SK-N-SH (cell line): Measurements from ENCODE around the gene COBL. TPM values are rescaled to one million over a fixed set of nuclear protein-coding genes. Genes with fewer than 3 reads are reported as not detected.

Experiments used
- CTCF ChIA-PET: fragments of 300-600, 350-600 bp; formaldehyde crosslinking; extraction: SDS; loops from one replicate; lab custom pipeline; 2021; lab: Yijun Ruan, JAX
- POLR2A ChIA-PET: fragments of 350-600 bp; sonication (Branson Sonifier 250); formaldehyde crosslinking; extraction: SDS; loops from one replicate; lab custom pipeline; 2020; ENCODE audit warnings: antibody characterized with exemption, inconsistent platforms; lab: Yijun Ruan, JAX
- DNase-seq: peaks from one replicate; pipeline ENCODE4 v3.0.0; 2012
- H2AFZ ChIP-seq: fragments of 200-600 bp; sonication (generic); 2 replicates; pipeline ENCODE4 v1.8.1; 2016; ENCODE audit warnings: antibody characterized with exemption, mild to moderate bottlenecking, low read depth
- H3F3A ChIP-seq: fragments of 200-600 bp; sonication (generic); replicated peaks from 2 replicates; pipeline ENCODE3; 2016; ENCODE audit warnings: antibody characterized with exemption, mild to moderate bottlenecking; ENCODE audit not compliant: insufficient read depth
- H3K27ac ChIP-seq, 2 experiments: fragments of 200-500 bp in 1 of 2; fragments of 200-600 bp in 1 of 2; sonication (Bioruptor generic) in 1 of 2; sonication (generic), shearing (Covaris generic) in 1 of 2; 2 replicates each; pipeline versions ENCODE4 v1.5.1 to v1.6.1; 2014 to 2016; ENCODE audit warnings: low read depth in 2 of 2, inconsistent platforms in 1 of 2, low read length in 1 of 2, mild to moderate bottlenecking in 1 of 2, mixed read lengths in 1 of 2
- H3K27me3 ChIP-seq: fragments of 200-600 bp; sonication (generic), shearing (Covaris generic); 2 replicates; pipeline ENCODE4 v1.6.1; 2016; ENCODE audit warnings: mixed run types; ENCODE audit not compliant: insufficient read depth
- H3K36me3 ChIP-seq, 2 experiments: fragments of 200-500 bp in 1 of 2; fragments of 200-600 bp in 1 of 2; sonication (Bioruptor generic) in 1 of 2; sonication (generic) in 1 of 2; replicated peaks in 1 of 2; 2 replicates each; pipeline versions ENCODE3 to v1.5.1; 2014 to 2016; ENCODE audit warnings: low read length in 1 of 2, mild to moderate bottlenecking in 1 of 2; ENCODE audit not compliant: insufficient read depth in 2 of 2, control insufficient read depth in 1 of 2
- H3K4me1 ChIP-seq, 2 experiments: fragments of 200-500 bp in 1 of 2; fragments of 200-600 bp in 1 of 2; sonication (Bioruptor generic) in 1 of 2; sonication (generic), shearing (Covaris generic) in 1 of 2; 2 replicates each; pipeline versions ENCODE4 v1.5.1 to v1.6.1; 2014 to 2016; ENCODE audit warnings: low read depth in 1 of 2, low read length in 1 of 2, mixed run types in 1 of 2; ENCODE audit not compliant: insufficient read depth in 2 of 2, control insufficient read depth in 1 of 2
- H3K4me2 ChIP-seq: fragments of 200-600 bp; sonication (generic), shearing (Covaris generic); 2 replicates; pipeline ENCODE4 v1.6.1; 2017; ENCODE audit warnings: mixed run types
- H3K4me3 ChIP-seq, 2 experiments: fragments of 200-500 bp in 1 of 2; fragments of 200-600 bp in 1 of 2; sonication (Bioruptor generic) in 1 of 2; sonication (generic), shearing (Covaris generic) in 1 of 2; 2 replicates each; pipeline versions ENCODE4 v1.5.1 to v1.8.1; 2014 to 2016; ENCODE audit warnings: low read depth in 2 of 2, inconsistent platforms in 1 of 2, low read length in 1 of 2, mild to moderate bottlenecking in 1 of 2, mixed read lengths in 1 of 2, moderate library complexity in 1 of 2
- H3K79me2 ChIP-seq: fragments of 200-600 bp; sonication (generic); 2 replicates; pipeline ENCODE4 v1.8.1; 2017; ENCODE audit warnings: mild to moderate bottlenecking; ENCODE audit not compliant: insufficient read depth
- H3K9ac ChIP-seq: fragments of 200-600 bp; sonication (generic); 2 replicates; pipeline ENCODE4 v1.6.1; 2017; ENCODE audit warnings: mixed run types
- H3K9me2 ChIP-seq: fragments of 200-600 bp; sonication (generic); 2 replicates; pipeline ENCODE4 v1.6.1; 2017; ENCODE audit warnings: mixed run types
- H3K9me3 ChIP-seq: fragments of 200-600 bp; sonication (generic); 2 replicates; pipeline ENCODE4 v1.6.1; 2017; ENCODE audit warnings: mixed run types, mild to moderate bottlenecking, moderate library complexity
- H4K20me1 ChIP-seq: fragments of 200-600 bp; sonication (generic); 2 replicates; pipeline ENCODE4 v1.6.1; 2017; ENCODE audit warnings: mild to moderate bottlenecking, mixed run types; ENCODE audit not compliant: insufficient read depth
- EZH2phosphoT487 ChIP-seq: fragments of 200-600 bp; sonication (generic); IDR thresholded peaks from 2 replicates; pipeline ENCODE4 v1.6.1; 2017; ENCODE audit warnings: low read depth, mixed run types, mild to moderate bottlenecking, antibody characterized with exemption, moderate library complexity, borderline replicate concordance
- FOSL2 ChIP-seq: IDR thresholded peaks from 2 replicates; pipeline ENCODE4 v1.4.0; 2012; ENCODE audit warnings: low read depth, mild to moderate bottlenecking, moderate library complexity, borderline replicate concordance
- FOXJ3 ChIP-seq: sonication (generic); formaldehyde crosslinking; IDR thresholded peaks from 2 replicates; pipeline ENCODE4 v1.5.1; 2020; ENCODE audit warnings: mild to moderate bottlenecking, missing genetic modification reagents
- FOXM1 ChIP-seq: IDR thresholded peaks from 2 replicates; pipeline ENCODE4 v1.4.0; 2012; ENCODE audit warnings: low read depth, mild to moderate bottlenecking
- MXI1 ChIP-seq: IDR thresholded peaks from 2 replicates; pipeline ENCODE4 v1.6.1; 2012; ENCODE audit warnings: mild to moderate bottlenecking, low read depth, low read length, improper control_type of control experiment
- NRF1 ChIP-seq: IDR thresholded peaks from 2 replicates; pipeline ENCODE4 v1.6.1; 2012; ENCODE audit warnings: low read depth, mild to moderate bottlenecking, low read length
- RAD21 ChIP-seq: IDR thresholded peaks from 2 replicates; pipeline ENCODE4 v1.6.1; 2012; ENCODE audit warnings: mild to moderate bottlenecking, low read length
- RXRA ChIP-seq: IDR thresholded peaks from 2 replicates; pipeline ENCODE4 v1.4.0; 2012; ENCODE audit warnings: low read depth, mild to moderate bottlenecking, borderline replicate concordance
- SIN3A ChIP-seq: IDR thresholded peaks from 2 replicates; pipeline ENCODE4 v1.6.1; 2012; ENCODE audit warnings: low read depth, mild to moderate bottlenecking, low read length, moderate library complexity, borderline replicate concordance
- TEAD4 ChIP-seq: IDR thresholded peaks from 2 replicates; pipeline ENCODE4 v1.4.0; 2012; ENCODE audit warnings: mild to moderate bottlenecking, borderline replicate concordance; ENCODE audit not compliant: insufficient read depth
- WGBS: methylation state at CpG from one replicate; pipeline ENCODE4 v1.1.6; 2017; ENCODE audit warnings: low lambda C conversion rate; 5-methylcytosine and 5-hydroxymethylcytosine counted together
- polyA plus RNA-seq, 3 experiments: library from polyadenylated mRNA; depleted of rRNA; stranded (reverse); fragments of >200 nt; gene quantifications; 2 replicates each; pipeline ENCODE4 v1.2.3, GENCODE V29; 2012
- TF ChIP-seq, protein P1 (sequence below): fragments of 150-350 bp; IDR thresholded peaks from 2 replicates; pipeline ENCODE4 v1.6.1; 2016; ENCODE audit warnings: mild to moderate bottlenecking, low read depth, low read length
- TF ChIP-seq, protein P2 (sequence below): IDR thresholded peaks from 2 replicates; pipeline ENCODE4 v1.4.0; 2012; ENCODE audit warnings: low read depth
- TF ChIP-seq, protein P3 (sequence below): IDR thresholded peaks from 2 replicates; pipeline ENCODE4 v1.6.1; 2012; ENCODE audit warnings: mild to moderate bottlenecking, low read depth, low read length, moderate library complexity
- TF ChIP-seq, protein P4 (sequence below): fragments of 200-600 bp; sonication (generic); IDR thresholded peaks from 2 replicates; pipeline ENCODE4 v1.6.1; 2017; ENCODE audit warnings: antibody characterized with exemption, mild to moderate bottlenecking, moderate library complexity
- TF ChIP-seq, protein P5 (sequence below): IDR thresholded peaks from 2 replicates; pipeline ENCODE4 v1.4.0; 2012; ENCODE audit warnings: low read depth, borderline replicate concordance
- TF ChIP-seq, protein P6 (sequence below): IDR thresholded peaks from 2 replicates; pipeline ENCODE4; 2012

COBL gene
- polyA plus RNA-seq, 1 of the 3 experiments (the other 2 are of a cell fraction), result under 0.01 TPM

DNA sequence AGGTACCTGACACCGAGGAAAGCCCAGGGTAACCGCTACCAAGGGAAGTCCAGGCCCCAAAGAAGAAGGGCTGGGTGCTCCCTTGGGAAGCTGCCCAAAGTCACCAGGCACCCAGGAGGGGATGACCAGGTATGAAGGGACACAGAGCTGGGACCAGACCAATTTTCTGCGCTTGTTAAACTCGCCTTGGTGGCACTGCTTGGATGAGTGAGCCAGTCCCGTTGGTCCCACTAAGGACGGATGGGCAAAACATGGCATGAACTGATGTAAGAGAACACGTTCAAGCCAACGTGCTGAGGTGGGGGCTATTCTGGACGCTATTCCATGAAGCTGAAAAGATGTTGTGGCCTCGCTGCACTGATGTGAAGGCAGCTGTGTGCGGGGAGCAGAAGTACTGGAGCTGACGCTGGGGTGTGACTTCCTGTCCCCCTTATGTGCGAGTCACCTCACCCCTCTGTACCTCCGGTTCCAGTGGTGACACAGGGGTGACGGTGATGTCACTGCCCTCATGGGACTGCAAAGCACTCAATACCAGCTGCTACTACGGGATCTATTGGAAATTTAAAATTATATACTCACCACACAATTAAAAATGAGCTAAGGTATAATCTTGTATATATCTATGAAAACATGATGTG is 73.6 kb downstream of the COBL start (continued):
- TF ChIP-seq, protein P1, sequence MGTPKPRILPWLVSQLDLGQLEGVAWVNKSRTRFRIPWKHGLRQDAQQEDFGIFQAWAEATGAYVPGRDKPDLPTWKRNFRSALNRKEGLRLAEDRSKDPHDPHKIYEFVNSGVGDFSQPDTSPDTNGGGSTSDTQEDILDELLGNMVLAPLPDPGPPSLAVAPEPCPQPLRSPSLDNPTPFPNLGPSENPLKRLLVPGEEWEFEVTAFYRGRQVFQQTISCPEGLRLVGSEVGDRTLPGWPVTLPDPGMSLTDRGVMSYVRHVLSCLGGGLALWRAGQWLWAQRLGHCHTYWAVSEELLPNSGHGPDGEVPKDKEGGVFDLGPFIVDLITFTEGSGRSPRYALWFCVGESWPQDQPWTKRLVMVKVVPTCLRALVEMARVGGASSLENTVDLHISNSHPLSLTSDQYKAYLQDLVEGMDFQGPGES, result no peak
- TF ChIP-seq FOXJ3 (no peak), NRF1 (no peak)
- TF ChIP-seq, all 33 proteins: peak for 0

DNA sequence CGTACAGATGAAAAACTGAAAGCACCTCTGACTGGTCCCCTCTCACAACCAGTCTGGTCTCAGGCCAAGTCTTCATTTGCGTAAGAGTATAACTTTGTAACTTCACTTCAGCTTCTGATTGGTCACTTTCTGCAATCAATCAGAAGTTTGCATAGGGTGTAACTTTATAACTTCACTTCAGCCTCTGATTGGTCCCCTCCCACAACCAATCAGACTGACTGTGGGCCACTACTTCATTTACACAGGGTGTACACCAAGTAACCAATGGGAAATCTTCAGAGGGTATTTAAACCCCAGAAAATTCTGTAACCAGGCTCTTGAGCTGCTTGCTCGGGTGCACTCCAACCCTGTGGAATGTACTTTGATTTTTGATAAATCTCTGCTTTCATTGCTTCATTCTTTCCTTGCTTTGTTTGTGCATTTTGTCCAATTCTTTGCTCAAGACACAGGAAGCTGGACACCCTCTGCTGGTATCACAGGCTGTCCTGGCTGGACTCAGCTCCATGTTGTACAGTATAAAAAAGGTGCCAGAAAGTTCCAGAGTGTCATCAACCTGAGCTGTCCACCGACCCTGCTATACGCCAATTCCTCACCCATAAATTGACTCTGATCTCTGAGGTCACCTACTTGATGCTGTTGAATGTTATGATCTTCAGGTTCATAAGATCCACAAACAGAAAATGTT is 74.5 kb downstream of the COBL start:
- H2AFZ ChIP-seq, result no peak overlapping the region
- no peak overlapping the region for H3K4me2 ChIP-seq
- H3K9me3 ChIP-seq, result no peaks in the 10 kb centered on the region; the same call in 1 of the 2 replicates
- no peaks in the 10 kb centered on the region for H3K79me2 ChIP-seq
- H3K36me3 ChIP-seq, result no peaks in the 10 kb centered on the region
- no peak overlapping the region for H3K4me3 ChIP-seq
- H3K9ac ChIP-seq, result no peak overlapping the region
- no peak overlapping the region for H3K27ac ChIP-seq
- H3K27me3 ChIP-seq, result no peaks in the 10 kb centered on the region
- no peaks in the 10 kb centered on the region for H3F3A ChIP-seq
- no peaks in the 10 kb centered on the region for H3K4me1 ChIP-seq
- CTCF ChIA-PET, result interaction anchor here (1.4 kb wide), 1 partner anchor 80 kb away, joined by 6 read pairs; no protein-coding TSS in a partner anchor
- H4K20me1 ChIP-seq, result no peaks in the 10 kb centered on the region
- H3K9me2 ChIP-seq, result no peaks in the 10 kb centered on the region
- no peak for DNase-seq
- POLR2A ChIA-PET, result no interaction called here
- WGBS, result 34% methylated on average over 5 of the region's 5 CpGs
- no peak for TF ChIP-seq TEAD4
- no peak for TF ChIP-seq SIN3A
- no peak for TF ChIP-seq MXI1
- no peak for TF ChIP-seq RAD21
- TF ChIP-seq FOXM1, result no peak
- no peak for TF ChIP-seq FOSL2
- TF ChIP-seq, protein P2, sequence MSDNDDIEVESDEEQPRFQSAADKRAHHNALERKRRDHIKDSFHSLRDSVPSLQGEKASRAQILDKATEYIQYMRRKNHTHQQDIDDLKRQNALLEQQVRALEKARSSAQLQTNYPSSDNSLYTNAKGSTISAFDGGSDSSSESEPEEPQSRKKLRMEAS, result no peak
- TF ChIP-seq, protein P1, result no peak
- TF ChIP-seq, protein P3, sequence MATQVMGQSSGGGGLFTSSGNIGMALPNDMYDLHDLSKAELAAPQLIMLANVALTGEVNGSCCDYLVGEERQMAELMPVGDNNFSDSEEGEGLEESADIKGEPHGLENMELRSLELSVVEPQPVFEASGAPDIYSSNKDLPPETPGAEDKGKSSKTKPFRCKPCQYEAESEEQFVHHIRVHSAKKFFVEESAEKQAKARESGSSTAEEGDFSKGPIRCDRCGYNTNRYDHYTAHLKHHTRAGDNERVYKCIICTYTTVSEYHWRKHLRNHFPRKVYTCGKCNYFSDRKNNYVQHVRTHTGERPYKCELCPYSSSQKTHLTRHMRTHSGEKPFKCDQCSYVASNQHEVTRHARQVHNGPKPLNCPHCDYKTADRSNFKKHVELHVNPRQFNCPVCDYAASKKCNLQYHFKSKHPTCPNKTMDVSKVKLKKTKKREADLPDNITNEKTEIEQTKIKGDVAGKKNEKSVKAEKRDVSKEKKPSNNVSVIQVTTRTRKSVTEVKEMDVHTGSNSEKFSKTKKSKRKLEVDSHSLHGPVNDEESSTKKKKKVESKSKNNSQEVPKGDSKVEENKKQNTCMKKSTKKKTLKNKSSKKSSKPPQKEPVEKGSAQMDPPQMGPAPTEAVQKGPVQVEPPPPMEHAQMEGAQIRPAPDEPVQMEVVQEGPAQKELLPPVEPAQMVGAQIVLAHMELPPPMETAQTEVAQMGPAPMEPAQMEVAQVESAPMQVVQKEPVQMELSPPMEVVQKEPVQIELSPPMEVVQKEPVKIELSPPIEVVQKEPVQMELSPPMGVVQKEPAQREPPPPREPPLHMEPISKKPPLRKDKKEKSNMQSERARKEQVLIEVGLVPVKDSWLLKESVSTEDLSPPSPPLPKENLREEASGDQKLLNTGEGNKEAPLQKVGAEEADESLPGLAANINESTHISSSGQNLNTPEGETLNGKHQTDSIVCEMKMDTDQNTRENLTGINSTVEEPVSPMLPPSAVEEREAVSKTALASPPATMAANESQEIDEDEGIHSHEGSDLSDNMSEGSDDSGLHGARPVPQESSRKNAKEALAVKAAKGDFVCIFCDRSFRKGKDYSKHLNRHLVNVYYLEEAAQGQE, result no peak
- TF ChIP-seq NRF1, result no peak
- TF ChIP-seq, protein P4, sequence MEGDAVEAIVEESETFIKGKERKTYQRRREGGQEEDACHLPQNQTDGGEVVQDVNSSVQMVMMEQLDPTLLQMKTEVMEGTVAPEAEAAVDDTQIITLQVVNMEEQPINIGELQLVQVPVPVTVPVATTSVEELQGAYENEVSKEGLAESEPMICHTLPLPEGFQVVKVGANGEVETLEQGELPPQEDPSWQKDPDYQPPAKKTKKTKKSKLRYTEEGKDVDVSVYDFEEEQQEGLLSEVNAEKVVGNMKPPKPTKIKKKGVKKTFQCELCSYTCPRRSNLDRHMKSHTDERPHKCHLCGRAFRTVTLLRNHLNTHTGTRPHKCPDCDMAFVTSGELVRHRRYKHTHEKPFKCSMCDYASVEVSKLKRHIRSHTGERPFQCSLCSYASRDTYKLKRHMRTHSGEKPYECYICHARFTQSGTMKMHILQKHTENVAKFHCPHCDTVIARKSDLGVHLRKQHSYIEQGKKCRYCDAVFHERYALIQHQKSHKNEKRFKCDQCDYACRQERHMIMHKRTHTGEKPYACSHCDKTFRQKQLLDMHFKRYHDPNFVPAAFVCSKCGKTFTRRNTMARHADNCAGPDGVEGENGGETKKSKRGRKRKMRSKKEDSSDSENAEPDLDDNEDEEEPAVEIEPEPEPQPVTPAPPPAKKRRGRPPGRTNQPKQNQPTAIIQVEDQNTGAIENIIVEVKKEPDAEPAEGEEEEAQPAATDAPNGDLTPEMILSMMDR, result no peak
- TF ChIP-seq, protein P5, sequence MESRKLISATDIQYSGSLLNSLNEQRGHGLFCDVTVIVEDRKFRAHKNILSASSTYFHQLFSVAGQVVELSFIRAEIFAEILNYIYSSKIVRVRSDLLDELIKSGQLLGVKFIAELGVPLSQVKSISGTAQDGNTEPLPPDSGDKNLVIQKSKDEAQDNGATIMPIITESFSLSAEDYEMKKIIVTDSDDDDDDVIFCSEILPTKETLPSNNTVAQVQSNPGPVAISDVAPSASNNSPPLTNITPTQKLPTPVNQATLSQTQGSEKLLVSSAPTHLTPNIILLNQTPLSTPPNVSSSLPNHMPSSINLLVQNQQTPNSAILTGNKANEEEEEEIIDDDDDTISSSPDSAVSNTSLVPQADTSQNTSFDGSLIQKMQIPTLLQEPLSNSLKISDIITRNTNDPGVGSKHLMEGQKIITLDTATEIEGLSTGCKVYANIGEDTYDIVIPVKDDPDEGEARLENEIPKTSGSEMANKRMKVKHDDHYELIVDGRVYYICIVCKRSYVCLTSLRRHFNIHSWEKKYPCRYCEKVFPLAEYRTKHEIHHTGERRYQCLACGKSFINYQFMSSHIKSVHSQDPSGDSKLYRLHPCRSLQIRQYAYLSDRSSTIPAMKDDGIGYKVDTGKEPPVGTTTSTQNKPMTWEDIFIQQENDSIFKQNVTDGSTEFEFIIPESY, result no peak
- TF ChIP-seq, protein P6, sequence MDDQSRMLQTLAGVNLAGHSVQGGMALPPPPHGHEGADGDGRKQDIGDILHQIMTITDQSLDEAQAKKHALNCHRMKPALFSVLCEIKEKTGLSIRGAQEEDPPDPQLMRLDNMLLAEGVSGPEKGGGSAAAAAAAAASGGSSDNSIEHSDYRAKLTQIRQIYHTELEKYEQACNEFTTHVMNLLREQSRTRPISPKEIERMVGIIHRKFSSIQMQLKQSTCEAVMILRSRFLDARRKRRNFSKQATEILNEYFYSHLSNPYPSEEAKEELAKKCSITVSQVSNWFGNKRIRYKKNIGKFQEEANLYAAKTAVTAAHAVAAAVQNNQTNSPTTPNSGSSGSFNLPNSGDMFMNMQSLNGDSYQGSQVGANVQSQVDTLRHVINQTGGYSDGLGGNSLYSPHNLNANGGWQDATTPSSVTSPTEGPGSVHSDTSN, result no peak
- TF ChIP-seq EZH2phosphoT487, result no peak
- TF ChIP-seq RXRA, result no peak
